GM21381 (cell line): ENCODE results near the gene COLGALT1.
"Not testable (repeated sequence)": the region's sequence is repeated elsewhere in the genome, so short reads cannot be mapped to it uniquely, and the experiment has no call there.

Source experiments
- ATAC-seq: cut with Tn5 transposase; IDR thresholded peaks from one replicate; pipeline ENCODE4 v1.9.1; 2021; ENCODE audit warnings: mild to moderate bottlenecking, moderate library complexity; ENCODE audit not compliant: unreplicated experiment

COLGALT1 gene

GRCh38 chr19:17555480-17555928 lies at the start of gene COLGALT1:
Gene COLGALT1, plus strand, starts transcription at chr19:17555649. Its CDS starts 65 bp downstream, at chr19:17555714.
- ATAC-seq = peak; percentile 93

DNA sequence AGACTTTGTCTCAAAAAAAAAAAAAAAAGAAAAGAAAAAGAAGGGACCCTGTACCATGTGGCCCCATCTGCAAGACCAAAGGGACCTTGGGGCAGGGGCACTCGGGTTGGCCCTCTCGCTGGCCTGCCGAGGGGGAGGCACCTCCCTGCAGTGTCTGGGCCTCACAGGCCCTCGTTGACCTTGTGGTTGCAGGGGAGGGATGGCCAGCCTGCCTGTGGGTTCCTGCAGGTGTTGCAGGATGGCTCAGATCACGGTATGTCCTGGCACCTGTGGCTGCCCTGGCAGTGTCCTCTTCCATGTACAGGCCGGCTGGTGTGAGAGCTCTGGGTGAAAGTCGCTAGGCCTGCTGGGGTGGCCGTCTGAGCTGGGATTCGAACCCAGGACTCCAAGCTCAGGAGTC lies 48.7 kb upstream of the COLGALT1 start:
- ATAC-seq = no peak

DNA sequence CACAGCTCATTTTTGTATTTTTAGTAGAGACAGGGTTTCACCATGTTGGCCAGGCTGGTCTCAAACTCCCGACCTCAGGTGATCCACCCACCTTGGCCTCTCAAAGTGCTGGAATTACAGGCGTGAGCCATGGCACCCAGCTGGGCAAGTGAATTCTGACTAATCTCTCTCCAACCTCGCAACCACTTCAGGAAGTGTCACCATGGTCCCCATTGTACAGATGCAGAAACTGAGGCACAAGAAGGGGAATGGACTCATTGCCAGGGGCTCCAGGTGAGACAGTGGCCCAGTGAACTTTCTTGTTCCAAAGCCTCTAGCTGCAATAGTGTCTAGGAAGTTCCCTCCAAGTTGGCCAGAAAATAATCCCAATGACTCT lies 46.9 kb upstream of the COLGALT1 start:
- not testable (repeated sequence) for ATAC-seq

DNA sequence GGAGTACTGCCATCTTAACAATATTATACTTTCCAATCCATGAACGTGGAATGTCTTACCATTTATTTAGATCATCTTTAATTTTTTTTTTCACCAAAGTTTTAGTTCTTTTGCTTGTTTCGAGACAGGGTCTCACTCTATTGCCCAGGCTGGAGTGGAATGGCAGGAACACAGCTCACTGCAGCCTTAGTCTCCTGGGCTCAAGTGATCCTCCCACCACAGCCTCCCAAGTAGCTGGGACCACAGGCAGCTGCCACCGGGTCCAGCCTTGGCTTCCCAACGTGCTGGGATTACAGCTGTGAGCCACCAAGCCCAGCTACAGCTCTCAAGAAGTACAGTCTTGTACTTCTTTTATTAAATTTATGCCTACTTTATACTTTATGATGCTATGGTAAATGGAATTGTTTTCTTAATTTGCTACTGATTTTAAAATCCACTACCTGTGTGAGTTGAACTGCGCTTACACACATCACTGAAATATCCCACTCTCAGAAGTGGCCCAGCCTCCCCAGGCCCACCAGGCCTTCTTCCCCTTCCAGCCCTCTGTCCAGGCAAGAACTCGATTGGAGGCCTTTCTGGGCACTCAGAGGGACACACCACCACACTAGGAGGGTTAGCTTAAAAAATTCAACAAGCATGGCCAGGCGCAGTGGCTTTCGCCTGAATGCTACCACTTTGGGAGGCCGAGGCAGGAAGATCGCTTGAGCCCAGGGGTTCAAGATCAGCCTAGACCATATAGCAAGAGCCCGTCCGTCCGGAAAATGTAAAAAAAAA lies 45.0 kb upstream of the COLGALT1 start:
- ATAC-seq = no peak

- peak; percentile 60 for ATAC-seq
These were observed 43.5 kb upstream of the COLGALT1 start for GRCh38 chr19:17511724-17512573.

DNA sequence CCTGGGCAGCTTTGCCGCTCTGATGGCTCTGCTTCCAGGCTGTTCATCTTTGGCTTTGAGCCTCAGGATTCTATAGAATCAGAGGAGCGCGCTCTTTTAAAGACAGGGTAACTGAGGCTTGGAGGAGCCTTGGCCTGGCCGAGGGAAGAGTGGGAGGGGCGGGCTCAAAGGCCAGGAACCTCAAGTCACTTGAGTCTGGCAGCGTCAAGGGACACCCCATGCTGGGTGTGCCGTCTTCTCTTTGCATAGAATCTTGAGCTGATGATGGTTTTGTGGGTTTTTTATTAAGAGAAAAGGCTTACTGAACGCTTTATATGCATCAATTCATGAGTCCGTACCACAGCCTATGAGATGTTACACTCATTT lies 42.9 kb upstream of the COLGALT1 start:
- ATAC-seq = no peak

GRCh38 chr19:17515408-17516149 lies 39.9 kb upstream of the COLGALT1 start:
- ATAC-seq = no peak

DNA sequence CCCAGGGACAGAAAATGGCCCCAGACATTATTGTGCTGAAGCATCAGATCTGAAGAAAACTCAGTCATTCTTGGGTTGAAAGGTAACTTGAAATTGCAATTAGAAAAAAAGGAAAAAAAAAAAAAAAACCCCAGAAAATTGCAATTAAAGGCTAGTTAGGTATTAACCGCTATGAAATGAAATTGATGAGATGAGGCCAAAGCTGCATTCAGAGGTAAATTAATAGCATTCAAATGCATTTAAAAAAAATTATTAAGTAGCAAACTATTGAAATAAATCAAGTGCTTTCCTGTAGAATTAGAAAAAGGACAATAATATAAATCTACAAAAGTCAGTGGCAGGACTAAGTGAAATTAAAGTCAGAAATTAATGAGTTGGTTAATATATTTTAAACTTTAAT lies 37.6 kb upstream of the COLGALT1 start:
- ATAC-seq = no peak

- not testable (repeated sequence) for ATAC-seq
These were observed 36.8 kb upstream of the COLGALT1 start for GRCh38 chr19:17518654-17519053.

GRCh38 chr19:17519967-17520366 lies 35.5 kb upstream of the COLGALT1 start:
- ATAC-seq = no peak

DNA sequence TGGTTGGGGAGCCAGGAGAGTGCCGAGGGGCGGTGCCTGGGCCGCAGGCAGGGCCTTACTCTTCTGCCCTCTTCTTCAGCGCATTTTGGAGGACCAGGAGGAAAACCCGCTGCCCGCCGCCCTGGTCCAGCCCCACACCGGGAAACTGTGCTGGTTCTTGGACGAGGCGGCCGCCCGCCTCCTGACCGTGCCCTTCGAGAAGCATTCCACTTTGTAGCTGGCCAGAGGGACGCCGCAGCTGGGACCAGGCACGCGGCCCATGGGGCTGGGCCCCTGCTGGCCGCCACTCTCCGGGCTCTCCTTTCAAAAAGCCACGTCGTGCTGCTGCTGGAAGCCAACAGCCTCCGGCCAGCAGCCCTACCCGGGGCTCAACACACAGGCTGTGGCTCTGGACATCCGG lies 34.6 kb upstream of the COLGALT1 start:
- no peak for ATAC-seq

DNA sequence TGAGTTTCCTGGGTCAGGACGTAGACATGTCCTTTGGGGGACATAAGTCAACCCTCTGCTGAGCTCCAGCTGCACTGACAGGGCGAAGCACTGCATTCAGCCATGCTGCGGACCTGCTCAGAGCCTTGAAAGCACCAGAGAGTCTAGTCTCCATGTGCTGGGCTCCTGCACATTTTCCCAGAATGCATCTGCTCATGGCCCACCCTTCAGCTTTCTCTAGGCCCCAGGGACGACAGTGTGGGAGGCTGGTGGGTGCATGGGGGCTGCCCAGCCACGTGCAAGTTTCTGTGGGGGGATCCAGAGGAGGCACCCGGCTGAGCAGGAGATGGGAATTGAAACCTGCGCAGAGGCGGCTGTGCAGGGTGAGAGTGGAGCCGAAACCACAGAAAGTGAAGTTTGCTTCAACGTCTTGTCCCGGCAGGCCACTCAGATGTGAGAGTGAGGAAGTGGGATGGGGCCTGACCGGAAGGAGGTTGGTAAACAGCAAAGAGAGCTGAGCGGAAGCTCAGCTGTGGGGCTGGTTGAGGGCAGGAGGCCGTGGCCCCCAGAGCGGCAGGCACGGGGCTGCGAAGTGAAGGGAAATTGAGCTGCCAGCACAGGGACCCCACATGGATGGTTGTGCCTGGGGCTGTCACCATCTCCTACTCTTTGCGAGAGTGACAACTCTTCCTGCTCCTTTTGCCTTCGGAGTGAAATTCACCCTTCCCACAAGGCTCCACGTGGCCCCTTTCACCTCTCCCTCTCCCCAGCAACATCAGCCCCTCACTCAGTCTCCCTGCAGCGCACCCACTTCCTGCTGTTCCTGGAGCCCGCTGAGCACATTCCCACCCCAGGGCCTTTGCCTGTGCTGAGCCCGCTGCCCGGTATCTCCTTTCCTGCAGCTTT lies 32.2 kb upstream of the COLGALT1 start:
- ATAC-seq = peak; percentile 79

- no peak for ATAC-seq
These were observed 30.8 kb upstream of the COLGALT1 start for GRCh38 chr19:17524651-17525050.

DNA sequence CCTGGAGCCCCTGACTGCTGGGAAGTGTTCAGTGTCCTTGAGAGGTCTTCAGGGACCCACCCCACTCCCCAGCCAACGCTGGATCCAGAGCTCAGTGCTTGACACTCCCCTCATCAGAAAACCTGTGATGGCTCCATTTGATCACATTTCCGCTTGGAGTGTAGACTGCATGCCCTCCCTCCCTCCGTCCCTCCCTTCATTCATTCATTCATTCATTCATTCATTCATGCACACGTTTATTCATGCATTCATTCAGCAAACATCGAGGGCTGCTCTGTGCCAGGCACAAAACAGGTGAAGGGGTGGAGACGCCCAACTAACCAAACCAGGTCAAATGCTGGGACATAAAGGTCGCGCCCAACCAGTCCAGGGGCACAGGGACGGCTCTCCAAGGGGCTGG lies 30.3 kb upstream of the COLGALT1 start:
- no peak for ATAC-seq

- ATAC-seq = peak; percentile 44
These were observed 28.5 kb upstream of the COLGALT1 start for GRCh38 chr19:17526922-17527321.

- no peak for ATAC-seq
These were observed 28.1 kb upstream of the COLGALT1 start for GRCh38 chr19:17527326-17527725.

DNA sequence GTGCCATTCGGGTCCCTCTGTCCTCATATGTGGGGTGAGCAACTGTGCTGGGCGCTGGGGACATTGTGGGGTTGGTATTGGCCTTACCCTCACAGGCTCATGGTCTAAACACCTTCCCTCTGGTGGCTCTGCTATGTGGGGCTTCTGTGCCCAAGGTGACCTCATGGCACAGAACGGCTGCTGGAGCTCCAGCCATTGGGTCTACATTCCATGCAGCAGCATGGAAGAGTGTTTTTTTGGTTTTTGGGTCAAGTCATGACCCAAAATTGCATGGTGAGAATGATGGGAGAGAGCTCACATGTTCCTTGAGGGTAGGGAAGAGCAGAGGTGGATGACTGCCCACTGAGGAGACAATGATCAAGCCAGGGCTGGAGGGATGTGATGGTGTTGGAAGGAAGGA lies 26.8 kb upstream of the COLGALT1 start:
- no peak for ATAC-seq

GRCh38 chr19:17529239-17530158 lies 25.9 kb upstream of the COLGALT1 start:
- ATAC-seq = no peak

DNA sequence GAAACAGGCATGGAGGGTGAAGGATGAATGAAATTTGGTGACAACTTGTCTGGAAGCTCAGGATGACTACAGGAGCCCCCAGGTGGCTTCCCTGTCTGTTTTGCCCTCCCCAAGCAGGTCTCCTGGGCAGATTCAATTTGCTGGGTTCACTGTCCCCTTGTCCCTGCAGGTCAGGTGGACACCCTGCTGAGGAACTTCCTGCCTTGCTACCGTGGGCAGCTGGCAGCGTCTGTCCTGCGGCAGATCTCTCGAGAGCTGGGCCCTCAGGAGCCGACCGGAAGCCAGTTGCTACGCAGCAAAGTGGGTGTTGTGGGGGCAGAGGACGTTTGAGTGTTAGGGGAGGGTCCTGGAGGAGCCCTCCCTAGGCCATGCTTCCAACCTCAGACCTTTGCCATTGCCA lies 24.9 kb upstream of the COLGALT1 start:
- ATAC-seq = no peak
